ENCODE measurements around the gene POU4F3.
"Not testable (repeated sequence)": the region's sequence is repeated elsewhere in the genome, so short reads cannot be mapped to it uniquely, and the experiment has no call there.

POU4F3 gene, protein sequence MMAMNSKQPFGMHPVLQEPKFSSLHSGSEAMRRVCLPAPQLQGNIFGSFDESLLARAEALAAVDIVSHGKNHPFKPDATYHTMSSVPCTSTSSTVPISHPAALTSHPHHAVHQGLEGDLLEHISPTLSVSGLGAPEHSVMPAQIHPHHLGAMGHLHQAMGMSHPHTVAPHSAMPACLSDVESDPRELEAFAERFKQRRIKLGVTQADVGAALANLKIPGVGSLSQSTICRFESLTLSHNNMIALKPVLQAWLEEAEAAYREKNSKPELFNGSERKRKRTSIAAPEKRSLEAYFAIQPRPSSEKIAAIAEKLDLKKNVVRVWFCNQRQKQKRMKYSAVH

DNA sequence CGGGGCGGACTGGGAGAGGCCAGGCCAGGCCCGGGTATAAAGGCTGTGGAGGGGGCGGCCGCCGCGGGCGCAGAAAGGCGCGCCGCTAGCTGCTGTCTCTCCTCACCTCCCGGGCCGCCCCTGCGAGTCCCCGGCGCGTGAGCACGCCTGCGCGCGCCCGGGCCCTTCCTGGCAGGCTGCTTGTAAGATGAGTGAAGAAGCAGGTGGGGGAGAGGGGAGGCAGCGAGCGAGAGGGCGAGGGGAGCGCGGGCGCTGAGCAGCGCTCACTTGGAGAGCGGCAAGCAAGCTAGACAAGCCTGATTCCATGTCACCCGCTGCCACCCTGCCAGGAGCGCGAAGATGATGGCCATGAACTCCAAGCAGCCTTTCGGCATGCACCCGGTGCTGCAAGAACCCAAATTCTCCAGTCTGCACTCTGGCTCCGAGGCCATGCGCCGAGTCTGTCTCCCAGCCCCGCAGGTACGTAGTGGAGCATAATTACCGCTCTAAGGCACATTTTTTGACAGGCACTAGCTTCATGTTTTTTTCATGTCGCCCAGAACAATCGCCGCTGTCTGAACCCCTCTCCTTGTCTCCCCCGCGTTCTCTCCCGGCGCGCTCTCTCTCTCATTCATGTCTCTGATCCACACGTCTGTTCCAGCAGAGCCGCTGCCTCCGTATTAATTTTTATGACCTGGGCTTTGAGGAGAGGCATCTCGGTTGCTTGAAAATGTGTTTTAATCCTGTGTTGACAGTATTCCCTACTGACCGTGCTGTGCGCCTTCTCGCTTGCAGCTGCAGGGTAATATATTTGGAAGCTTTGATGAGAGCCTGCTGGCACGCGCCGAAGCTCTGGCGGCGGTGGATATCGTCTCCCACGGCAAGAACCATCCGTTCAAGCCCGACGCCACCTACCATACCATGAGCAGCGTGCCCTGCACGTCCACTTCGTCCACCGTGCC, at the start of gene POU4F3:
POU4F3 (plus strand) TSS at position 66 of the 941 bp plus-strand sequence; CDS start at position 340, 274 bp downstream.
- no peak for DNase-seq

DNA sequence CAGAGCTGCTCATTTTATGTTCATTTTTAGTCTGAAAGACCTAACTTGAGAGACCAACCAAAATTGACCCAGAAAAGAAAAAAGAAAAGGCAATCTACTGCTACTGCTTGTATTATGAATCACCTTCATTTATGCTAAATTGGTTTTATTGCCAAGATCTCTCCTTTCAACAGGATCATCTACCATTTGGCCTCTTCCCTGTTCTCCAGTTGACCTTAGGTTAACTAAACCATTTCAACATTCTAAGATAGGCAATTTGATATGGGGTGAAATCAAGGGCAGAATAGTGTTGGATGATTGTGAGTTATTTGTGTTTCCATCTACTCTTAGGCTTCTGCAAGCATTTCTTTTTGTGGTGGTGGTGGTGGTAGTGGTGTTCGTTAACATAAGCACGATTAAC, 48.3 kb upstream of the POU4F3 start:
- no peak for DNase-seq

DNA sequence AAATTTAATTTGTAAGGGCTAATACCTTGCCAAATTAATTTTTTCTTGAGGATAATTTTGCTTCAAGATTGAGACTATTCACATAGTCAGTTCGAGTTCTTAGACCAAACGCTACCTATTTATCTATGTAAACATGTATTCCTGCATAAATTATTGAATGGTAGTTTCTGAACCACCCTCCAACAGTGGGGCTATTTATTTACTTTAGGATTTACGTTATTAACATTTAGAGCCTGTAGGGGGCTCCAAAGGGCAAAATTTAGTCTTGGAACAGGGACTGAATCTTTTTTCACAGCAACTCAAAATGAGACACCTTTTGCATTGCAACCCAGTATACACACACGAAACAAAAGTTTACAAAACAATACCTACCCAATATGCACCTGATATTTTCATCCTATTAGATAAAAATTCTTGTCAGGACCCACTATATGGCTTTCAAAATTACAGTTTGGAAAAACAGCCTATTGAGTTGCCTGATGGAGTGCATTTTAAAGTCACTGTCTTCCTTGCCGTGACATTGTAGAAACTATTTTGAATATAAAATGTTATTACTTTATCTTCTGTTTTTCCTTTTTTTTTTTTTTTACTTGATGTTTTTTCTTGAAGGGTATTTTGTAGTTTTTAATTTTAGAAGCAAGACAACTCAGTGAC, 47.1 kb upstream of the POU4F3 start:
- DNase-seq = peak; percentile 15

DNA sequence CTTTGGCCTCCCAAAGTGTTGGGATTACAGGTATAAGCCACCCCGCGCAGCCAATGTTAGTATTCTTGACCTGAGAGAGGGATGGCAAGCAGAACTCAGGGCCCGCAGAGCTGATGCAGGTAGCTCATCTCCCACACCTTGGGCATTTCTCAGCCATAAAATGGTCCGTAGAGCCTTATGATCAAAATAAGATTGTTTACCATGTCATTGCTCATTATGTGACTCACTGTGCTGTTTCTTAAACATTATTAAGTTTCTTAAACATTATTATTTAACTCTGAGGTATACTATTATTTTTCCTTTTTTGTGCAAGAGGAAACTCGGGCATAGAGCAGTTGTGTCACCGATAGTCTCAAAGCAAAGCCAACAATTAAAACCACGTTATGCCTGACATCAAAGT, 42.4 kb upstream of the POU4F3 start:
- no peak for DNase-seq

DNA sequence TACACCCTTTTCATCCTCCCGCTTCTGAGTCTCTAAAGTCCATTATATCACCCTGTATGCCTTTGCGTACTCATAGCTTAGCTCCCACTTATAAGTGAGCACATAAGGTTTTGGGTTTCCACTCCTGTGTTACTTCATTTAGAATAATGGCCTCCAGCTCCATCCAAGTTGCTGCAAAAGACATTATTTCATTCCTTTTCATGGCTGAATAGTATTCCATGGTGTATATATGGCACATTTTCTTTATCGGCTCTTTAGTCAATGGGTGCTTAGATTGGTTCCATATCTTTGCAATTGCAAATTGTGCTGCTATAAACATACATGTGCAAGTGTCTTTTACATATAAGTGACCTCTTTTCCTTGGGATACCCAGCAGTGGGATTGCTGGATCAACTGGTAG, 39.7 kb upstream of the POU4F3 start:
- DNase-seq = not testable (repeated sequence)

DNA sequence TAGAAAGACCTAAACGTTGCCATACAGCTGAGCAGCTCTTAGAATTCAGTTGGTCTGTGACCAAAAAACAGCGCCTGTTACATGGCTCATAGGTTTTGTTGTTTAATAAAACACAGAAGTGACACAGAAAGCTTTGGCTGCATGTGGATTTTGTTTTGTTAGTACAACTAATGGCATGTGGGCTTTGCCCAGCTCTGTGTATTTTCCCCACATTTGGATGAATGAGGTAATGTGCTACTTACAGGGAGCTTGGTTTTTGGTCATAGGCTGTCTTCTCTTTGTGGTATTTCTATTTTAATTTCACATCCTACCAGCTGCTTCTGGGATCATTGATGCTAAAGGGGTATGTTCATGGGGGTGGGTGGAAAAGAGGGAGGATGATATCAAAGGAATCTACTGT, 37.0 kb upstream of the POU4F3 start:
- DNase-seq = no peak

DNA sequence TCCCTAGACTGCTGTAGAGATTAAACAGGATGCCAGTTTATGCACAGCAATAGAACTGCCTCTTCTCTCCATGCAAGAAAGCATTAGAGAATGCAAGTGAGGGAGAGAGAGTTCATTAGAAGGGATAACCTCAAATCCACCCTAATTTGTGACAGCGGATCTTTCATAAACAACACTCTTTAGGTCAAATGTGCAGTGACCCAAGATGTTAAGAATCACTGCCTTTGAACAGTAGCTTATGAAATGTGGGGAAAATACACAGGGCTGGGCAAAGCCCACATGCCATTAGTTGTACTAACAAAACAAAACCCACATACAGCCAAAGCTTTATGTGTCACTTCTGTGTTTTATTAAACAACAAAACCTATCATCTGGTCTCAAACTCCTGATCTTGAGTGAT, 36.2 kb upstream of the POU4F3 start:
- no peak for DNase-seq

DNA sequence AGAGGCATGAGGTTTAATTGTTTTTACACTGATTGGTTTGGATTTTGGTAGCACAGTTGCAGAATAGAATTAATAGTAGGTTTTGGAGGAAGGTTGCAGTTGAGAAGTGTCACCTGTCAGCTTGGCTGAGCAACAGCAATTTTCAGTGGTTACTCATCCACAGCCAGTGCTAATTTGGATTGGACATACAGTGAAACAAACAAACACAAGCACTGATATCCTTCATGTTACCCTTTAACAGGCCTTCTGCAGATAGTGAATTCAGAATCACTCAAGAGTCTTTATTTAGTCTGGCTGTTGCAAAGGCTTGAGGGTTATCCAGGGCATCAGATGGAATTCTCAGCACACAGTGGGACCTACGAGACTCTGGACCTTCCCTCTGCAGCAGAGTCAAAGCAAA, 31.8 kb upstream of the POU4F3 start:
- DNase-seq = no peak

DNA sequence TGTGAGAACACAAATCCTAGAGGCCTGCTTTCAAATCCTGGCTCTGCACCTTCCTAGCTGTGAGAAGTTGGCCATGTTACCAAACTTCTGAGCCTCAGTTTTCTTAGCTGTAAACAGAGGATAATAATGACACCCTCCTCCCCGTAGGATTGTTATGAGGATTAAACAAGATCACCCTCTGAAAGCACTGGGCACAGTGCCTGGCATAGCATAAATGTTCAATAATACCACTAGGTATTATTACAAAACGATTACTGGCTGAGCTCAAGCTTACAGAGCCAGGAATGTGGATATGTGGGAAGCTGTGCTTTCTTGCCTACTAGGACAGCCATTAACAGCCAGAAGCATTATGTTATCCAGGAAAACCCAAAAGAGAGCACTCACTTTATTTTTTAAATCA, 30.8 kb upstream of the POU4F3 start:
- DNase-seq = no peak

DNA sequence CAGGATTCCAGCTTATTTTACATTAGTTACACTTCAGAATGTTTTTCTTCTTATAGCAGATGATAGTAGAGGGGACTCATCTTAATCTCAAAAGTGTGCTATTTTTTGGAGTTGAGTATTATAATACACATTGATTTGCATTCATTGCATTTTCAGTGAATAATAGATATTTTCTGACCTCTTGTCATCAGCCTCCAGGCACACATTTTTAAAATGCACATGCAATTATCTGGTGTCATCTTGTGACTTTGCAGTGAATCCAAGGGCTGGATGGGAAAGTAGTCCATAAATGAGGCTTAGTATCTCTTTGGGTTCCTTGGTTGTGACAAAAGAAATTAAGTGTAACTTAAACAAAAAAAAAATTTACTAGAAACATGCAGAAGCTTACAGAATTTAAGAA, 28.1 kb upstream of the POU4F3 start:
- DNase-seq = no peak

DNA sequence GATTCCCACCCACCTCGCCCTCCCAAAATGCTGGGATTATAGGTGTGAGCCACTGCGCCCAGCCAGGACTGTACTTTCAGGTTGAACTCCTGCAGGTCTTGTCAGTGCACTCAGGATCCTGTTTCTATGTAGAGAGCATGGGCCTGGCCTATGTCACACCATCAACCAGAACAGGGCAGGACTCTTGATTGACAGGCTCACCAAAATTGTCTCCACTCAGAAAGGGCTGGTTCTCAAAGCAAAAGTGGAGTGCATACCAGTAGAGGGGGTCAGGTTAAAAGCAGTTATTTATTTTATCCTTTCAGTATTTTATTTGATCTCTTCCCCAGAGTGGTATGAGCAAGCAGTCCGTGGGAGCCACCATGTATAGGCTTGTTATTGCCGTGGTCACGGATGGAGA, 27.4 kb upstream of the POU4F3 start:
- no peak for DNase-seq

DNA sequence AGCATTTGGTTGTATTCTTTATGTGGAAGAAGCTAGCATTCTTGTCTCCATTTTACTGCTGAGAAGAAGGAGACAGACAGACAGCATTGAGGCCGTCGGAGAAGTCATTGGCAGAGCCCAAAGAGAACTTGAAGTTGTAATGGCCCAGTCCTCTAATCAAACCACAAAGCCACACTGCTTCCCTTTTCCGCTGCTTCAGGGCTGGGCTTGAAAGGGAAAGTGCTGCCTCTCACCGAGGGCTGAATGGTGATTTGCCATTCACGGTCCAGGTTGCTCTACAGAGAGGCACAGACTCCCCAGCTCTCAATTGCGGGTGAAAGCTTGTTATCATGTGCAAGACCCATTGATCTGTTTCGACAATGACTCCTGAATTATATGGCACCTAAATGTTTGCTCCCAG, 25.6 kb upstream of the POU4F3 start:
- DNase-seq = no peak

DNA sequence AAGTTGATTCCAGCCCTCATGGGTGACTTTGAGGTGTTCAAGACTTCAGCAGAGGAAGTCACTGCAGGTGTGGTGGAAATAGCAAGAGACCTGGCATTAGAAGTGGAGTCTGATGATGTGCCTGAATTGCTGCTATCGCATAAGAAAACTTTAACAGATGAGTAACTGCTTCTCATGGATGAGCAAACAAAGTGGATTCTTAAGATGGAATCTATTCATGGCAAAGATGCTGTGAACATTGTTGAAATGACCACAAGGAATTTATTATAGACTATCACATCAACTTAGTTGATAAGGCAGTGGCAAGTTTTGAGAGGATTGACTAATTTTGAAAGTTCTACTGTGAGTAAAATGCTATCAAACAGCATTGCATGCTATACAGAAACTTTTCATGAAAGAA, 17.1 kb upstream of the POU4F3 start:
- DNase-seq = no peak

DNA sequence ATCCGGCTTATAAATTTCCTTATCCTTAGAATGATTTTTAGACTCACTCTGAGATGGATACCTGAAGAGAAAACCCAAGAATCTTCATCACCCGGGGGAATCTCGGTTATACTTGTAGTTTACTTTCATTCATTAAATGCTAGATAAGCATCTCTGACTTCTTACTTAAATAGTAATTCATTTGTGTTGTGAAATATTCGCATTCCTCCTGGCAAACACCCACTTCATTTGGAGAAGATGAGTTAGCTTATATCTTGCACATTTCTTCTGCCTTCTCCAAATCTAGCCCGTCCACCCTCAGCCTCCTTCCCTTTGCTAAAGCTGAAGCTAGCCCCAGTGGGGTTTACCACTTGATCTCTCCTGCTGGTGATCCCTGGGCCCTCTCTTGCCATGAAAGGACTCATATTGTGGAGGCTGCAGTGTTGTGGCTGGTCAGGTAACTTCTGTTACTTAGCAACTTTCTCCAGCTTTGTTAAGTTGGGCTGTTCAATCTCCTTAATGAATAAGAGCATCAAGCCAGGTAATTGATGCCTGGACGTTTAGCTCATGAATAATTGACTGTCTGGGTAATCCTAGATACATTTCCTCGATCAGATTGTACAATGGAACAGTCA, 11.3 kb upstream of the POU4F3 start:
- no peak for DNase-seq

DNA sequence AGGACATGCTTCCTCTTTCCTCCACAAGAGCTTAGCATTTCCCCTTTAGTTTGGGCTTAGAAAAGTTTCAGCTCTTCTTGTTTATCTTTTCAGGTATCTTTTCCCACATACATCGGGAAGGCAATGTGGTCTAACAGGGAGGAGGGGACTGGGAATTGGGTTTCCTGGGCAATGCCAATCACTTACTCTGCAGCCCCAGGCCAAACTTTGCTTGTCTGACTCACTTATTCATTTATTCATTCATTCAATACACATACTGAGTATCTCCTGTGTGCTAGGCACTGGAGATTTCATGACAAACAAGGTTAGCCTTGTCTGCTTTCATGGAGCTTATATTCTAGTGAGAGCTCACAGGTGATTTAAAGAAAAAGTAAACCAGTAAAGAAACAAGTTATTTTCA, 10.7 kb upstream of the POU4F3 start:
- DNase-seq = no peak

DNA sequence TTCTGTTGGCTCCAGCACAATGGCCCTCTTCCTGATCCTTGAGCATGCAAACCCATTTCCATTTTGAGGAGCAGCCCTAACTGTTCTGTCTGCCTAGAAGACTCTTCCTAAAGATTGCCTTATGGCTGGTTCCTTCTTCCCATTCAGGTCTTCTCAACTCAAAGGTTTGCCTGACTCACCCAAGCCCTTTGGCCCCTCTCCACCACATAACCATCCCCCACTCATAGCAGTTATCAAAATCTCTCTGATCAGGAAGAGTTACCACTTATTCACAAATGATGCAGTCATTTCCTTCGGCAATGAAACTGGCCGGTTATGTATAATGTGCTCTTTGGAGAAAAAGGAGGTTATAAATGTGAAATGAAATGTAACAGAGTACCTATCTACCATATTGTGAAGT, 8.9 kb upstream of the POU4F3 start:
- no peak for DNase-seq

DNA sequence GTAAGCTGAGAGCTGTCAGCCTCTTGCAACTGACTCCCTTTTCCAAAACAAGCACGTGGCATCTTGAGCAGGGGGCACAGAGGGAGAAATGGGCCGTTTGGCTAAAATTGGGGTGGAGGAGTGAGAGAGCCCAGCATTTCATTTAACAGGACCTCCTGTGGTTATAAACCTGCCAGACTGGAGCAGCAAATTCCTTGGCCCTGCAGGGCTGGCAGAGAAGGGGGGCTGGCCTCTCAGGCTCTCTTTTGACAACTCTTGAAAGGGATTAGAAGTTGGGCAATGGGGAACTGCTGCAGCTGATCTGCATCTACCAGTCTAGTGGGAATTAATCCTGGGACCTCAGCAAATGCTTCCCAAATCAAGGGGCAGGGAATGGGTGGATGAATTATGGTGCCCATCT, 7.2 kb upstream of the POU4F3 start:
- DNase-seq = no peak

DNA sequence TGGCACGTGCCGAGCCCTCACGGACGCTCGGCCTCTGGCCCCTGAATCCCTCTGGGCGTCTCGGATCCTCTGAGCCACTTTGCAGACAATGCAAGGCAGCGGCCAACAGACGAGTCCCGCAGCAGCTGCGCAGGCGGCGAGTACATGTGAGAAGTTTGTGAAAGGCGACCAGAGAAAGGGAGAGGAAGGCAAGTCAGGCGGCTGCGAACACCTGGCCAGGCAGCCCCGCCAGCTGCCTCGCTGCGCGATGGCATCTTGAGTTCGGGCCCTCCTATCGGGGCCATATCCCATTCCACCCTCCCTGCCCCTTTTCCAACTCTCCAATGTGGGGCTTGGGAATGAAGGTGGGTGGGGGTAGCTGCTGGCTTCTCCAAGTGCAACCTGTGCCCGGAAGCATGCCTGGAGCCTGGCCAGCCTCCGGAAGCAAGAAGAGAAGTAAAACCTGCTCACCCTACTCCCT, 4.5 kb upstream of the POU4F3 start:
- no peak for DNase-seq

DNA sequence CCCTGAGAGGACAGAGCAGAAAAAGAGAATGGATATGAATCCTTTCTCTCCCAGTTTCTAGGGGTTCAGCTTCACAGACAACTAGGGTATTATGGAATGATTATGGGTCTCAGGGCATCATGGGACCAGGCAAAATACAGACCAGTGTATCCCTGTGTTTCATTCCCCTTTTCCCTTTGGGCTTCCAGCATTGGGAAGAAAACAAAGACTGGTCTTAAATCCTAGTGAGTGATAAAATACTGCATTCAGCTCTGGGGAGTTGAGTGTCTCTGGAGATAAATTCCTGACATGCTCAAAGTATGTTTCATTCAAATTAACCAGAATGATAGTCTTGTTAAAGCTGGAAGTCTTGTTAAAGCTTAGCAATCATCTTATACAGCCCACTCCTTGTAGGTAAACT, 2.4 kb upstream of the POU4F3 start:
- DNase-seq = no peak

DNA sequence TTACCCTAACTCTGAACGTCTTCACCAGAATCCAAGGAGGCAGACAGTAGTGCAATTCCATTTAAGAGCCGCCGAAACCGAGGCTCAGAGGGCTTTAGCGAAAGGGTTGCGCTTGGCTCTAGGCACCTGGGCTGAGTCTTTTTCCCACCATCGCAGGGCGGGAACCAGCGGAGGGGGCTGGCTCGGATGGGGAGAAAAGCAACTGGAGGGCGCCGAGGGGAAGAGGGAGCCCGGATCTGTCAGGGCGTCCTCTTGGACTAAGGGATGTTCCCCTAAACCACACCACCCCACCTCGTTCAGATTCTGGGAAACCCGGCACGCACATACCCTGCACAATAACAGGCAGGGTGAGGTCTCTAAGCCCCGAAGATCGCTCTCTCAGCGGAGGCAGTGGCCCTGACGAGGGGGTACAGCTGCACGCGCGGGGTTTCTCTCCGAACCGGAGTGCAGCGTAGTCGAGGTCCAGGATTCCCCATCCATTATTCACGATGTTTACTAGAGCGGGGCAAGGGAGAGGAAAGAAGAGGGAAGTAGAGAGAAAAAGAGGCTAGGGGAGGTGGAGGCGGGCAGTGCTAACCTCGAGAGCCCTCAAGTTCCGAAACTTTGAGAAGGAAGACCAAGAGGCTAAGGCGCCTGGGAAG, 1.3 kb upstream of the POU4F3 start:
- DNase-seq = no peak

DNA sequence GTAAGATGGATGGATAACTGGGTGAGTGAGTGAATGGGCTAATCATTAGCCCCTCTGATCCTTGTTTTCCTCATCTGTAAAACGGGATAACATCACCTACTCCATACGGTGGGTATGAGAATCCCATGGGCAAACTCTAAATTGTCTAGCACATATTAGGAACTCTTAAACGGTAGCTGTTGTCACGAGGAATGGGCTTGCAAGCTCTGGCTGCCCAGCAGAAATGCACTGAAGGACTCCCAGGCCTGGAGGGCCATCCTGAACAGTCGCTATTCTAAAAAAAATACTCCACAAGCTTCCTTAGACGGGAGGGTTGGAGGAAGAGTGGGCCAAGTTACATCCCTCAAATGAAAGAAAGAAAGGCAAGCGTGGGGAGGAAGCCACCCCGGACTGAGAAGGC, 711 bp upstream of the POU4F3 start:
- no peak for DNase-seq

DNA sequence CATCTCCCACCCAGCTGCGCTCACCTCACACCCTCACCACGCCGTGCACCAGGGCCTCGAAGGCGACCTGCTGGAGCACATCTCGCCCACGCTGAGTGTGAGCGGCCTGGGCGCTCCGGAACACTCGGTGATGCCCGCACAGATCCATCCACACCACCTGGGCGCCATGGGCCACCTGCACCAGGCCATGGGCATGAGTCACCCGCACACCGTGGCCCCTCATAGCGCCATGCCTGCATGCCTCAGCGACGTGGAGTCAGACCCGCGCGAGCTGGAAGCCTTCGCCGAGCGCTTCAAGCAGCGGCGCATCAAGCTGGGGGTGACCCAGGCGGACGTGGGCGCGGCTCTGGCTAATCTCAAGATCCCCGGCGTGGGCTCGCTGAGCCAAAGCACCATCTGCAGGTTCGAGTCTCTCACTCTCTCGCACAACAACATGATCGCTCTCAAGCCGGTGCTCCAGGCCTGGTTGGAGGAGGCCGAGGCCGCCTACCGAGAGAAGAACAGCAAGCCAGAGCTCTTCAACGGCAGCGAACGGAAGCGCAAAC, 1.1 kb downstream of the POU4F3 start:
- no peak for DNase-seq

All from 8988T (cell line).